HG03520 (cell line): ENCODE data around the gene SUPT3H.
"Not testable (repeated sequence)": the region's sequence is repeated elsewhere in the genome, so short reads cannot be mapped to it uniquely, and the experiment has no call there.

Experiments used
- ATAC-seq: cut with Tn5 transposase; IDR thresholded peaks from one replicate; pipeline ENCODE4 v1.9.1; 2021; ENCODE audit warnings: mild to moderate bottlenecking, moderate library complexity; ENCODE audit not compliant: unreplicated experiment

Gene SUPT3H

GRCh38 chr6:45327956-45328522, 49.7 kb downstream of the SUPT3H start, which contains the start of gene RUNX2:
Gene RUNX2 (plus strand): TSS chr6:45328330. CDS start chr6:45328727, 397 bp downstream.
- no peak for ATAC-seq

- ATAC-seq, result no peak
Observed at GRCh38 chr6:45326698-45327417, 50.9 kb downstream of the SUPT3H start.

- ATAC-seq, result no peak
Observed at GRCh38 chr6:45323656-45324224, 54.0 kb downstream of the SUPT3H start.

- ATAC-seq, result no peak
Observed at GRCh38 chr6:45320349-45320748, 57.4 kb downstream of the SUPT3H start.

GRCh38 chr6:45314146-45314545, 63.6 kb downstream of the SUPT3H start:
- no peak for ATAC-seq

GRCh38 chr6:45310118-45310788, 67.5 kb downstream of the SUPT3H start:
- ATAC-seq, result no peak

DNA sequence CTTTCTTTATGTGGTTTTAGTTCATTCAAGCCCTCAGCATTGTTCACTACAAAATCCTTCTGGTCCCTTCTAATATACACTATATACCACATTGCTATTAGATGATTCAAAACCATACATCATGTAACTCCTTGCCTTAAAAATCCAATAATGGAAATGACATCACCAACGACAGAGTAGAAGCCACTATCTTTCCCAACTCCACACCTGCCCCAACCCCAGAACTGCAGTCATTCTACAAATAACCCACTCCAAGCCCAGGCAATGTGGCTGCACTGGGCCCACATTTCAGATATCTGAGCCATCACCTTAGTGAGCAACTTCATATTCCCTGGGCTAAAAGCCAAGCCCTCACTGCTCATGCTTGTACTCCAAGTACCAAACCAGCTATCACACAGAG, 72.2 kb downstream of the SUPT3H start:
- ATAC-seq, result no peak

- no peak for ATAC-seq
Observed at GRCh38 chr6:45302832-45303231, 74.9 kb downstream of the SUPT3H start.

DNA sequence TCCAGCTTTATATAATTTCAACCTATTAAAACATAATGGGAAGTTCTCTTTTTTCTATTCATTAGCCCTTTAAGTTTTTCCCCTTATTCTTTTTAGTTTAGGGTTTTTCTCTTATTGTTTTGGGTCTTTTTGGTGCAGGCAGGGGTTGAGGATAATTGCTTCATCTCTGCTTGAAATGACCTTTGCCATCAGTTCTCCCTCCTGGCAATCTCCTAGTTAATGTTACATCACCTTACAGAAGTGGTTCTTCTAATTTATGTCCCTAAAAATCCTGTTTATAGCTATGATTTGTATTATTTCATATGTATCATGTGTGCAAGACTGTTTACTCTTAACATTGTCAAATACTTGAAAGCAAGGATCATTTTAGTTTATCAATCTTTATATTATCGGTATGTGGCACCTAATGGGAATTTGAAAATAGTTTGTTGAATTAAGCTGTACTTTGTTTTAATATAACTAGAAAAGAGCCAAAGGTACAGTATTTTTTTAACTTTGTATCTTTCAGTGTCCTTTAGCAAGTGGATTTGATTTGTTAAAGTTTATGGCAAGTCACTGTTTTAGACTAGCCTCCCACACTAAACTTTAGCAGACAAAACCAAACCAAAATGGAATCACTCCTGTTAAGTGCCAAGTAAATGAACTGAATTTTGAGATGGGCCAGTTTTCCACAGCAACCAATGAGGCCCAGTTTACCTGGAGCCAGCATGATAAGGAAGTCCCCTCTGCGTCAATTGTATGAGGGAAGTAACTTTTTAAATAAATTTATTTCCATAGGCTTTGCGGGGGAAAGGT, 76.2 kb downstream of the SUPT3H start:
- ATAC-seq, result no peak

- no peak for ATAC-seq
Observed at GRCh38 chr6:45300736-45301135, 77.0 kb downstream of the SUPT3H start.

DNA sequence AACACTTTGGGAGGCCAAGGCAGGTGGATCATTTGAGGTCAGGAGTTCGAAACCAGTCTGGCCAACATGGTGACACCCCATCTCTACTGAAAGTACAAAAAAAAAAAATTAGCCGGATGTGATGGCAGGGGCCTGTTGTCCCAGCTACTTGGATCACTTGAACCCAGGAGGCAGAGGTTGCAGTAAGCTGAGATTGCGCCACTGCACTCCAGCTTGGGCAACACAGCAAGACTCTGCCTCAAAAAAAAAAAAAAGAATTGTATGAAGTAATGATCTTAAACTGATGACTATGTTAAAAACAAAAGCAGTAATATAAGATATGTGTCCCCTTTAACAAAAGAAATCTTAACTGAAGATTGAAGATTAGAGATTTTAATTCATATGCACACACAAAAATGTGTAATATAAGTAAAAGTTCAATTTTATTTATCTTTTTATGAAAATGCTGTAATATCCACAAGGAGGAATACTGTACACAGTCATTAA, 78.6 kb downstream of the SUPT3H start:
- ATAC-seq, result no peak

GRCh38 chr6:45297320-45297719, 80.4 kb downstream of the SUPT3H start:
- no peak for ATAC-seq

GRCh38 chr6:45294065-45294701, 83.6 kb downstream of the SUPT3H start:
- not testable (repeated sequence) for ATAC-seq

DNA sequence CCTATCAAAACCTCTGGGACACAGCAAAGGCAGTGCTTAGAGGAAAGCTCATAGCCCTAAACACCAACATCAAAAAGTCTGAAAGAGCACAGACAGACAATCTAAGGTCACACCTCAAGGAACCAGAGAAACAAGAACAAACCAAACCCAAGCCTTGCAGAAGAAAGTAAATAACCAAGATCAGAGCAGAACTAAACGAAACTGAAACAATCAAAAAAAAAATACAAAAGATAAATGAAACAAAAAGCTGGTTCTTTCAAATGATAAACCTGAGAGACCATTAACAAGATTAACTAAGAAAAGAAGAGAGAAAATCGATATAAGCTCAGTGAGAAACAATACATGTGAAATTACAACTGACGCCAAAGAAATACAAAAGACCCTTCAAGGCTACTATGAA, 84.4 kb downstream of the SUPT3H start:
- ATAC-seq, result no peak

- ATAC-seq, result no peak
Observed at GRCh38 chr6:45289751-45290514, 87.8 kb downstream of the SUPT3H start.

- not testable (repeated sequence) for ATAC-seq
Observed at GRCh38 chr6:45286707-45287106, 91.0 kb downstream of the SUPT3H start.

GRCh38 chr6:45278367-45278766, 99.4 kb downstream of the SUPT3H start:
- no peak for ATAC-seq

DNA sequence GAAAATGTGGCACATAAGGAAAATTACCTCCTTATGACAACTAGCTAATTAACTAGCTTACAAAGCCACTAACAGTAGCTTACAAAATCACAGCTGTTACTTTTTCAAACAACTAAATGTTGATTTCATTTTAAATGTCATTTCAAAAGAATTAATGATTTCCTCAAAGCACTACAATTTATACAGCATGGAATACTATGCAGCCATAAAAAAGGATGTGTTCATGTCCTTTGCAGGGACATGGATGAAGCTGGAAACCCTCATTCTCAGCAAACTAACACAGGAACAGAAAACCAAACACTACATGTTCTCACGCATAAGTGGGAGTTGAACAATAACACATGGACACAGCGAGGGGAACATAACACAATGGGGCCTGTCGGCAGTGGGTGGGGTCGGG, 100.0 kb downstream of the SUPT3H start:
- ATAC-seq, result not testable (repeated sequence)

- ATAC-seq, result no peak
Observed at GRCh38 chr6:45275358-45275757, 102.4 kb downstream of the SUPT3H start.

- no peak for ATAC-seq
Observed at GRCh38 chr6:45272626-45273025, 105.1 kb downstream of the SUPT3H start.
